HG03280 (cell line): Measurements from ENCODE around the gene LEKR1.

Source experiments
- ATAC-seq: cut with Tn5 transposase; IDR thresholded peaks from one replicate; pipeline ENCODE4 v1.9.1; 2021; ENCODE audit warnings: mild to moderate bottlenecking, moderate library complexity; ENCODE audit not compliant: unreplicated experiment

The LEKR1 gene

GRCh38 chr3:157074981-157075380, 248.8 kb downstream of the LEKR1 start:
- no peak for ATAC-seq

- ATAC-seq: no peak
These were observed 249.7 kb downstream of the LEKR1 start for GRCh38 chr3:157075693-157076420.

- ATAC-seq: no peak
These were observed 251.4 kb downstream of the LEKR1 start for GRCh38 chr3:157077565-157077991.

GRCh38 chr3:157078131-157078810, 252.1 kb downstream of the LEKR1 start:
- ATAC-seq: no peak

GRCh38 chr3:157078811-157079185, 252.6 kb downstream of the LEKR1 start:
- no peak for ATAC-seq

- no peak for ATAC-seq
These were observed 253.7 kb downstream of the LEKR1 start for GRCh38 chr3:157079676-157080369.

GRCh38 chr3:157081626-157082210, 255.6 kb downstream of the LEKR1 start:
- ATAC-seq: peak; percentile 70

GRCh38 chr3:157082305-157082982, 256.3 kb downstream of the LEKR1 start:
- ATAC-seq: no peak

GRCh38 chr3:157083824-157084223, 257.7 kb downstream of the LEKR1 start:
- no peak for ATAC-seq

- ATAC-seq: no peak
These were observed 260.1 kb downstream of the LEKR1 start for GRCh38 chr3:157086060-157086750.

- no peak for ATAC-seq
These were observed 260.6 kb downstream of the LEKR1 start for GRCh38 chr3:157086775-157087174.

GRCh38 chr3:157087373-157087772, 261.2 kb downstream of the LEKR1 start:
- no peak for ATAC-seq

GRCh38 chr3:157087780-157088600, 261.8 kb downstream of the LEKR1 start:
- no peak for ATAC-seq

GRCh38 chr3:157088601-157089454, 262.7 kb downstream of the LEKR1 start:
- ATAC-seq: peak; percentile 69

- ATAC-seq: peak; percentile 14
These were observed 263.5 kb downstream of the LEKR1 start for GRCh38 chr3:157089455-157090221.

- no peak for ATAC-seq
These were observed 265.1 kb downstream of the LEKR1 start for GRCh38 chr3:157091083-157091833.

- ATAC-seq: no peak
These were observed 266.1 kb downstream of the LEKR1 start for GRCh38 chr3:157092230-157092629.
